HEK293 (cell line): ENCODE measurements around the gene GANAB.
A peak's percentile ranks its signal among the peaks of the same experiment; 100 is the strongest.

Source experiments
- MEIS1 ChIP-seq: sonication (generic); formaldehyde crosslinking; IDR thresholded peaks from 2 replicates; pipeline ENCODE4 v1.8.1; 2022; ENCODE audit warnings: missing genetic modification reagents, mild to moderate bottlenecking, borderline replicate concordance
- ZBTB1 ChIP-seq: fragments of 450-650 bp; formaldehyde crosslinking; IDR thresholded peaks from 2 replicates; pipeline ENCODE4 v1.5.1; 2016; ENCODE audit warnings: missing biosample characterization, missing genetic modification characterization
- ZBTB21 ChIP-seq: fragments of 450-650 bp; formaldehyde crosslinking; IDR thresholded peaks from 2 replicates; pipeline ENCODE4 v1.5.1; 2017; ENCODE audit warnings: missing biosample characterization, missing genetic modification characterization
- ZFP37 ChIP-seq: fragments of 450-650 bp; formaldehyde crosslinking; IDR thresholded peaks from 2 replicates; pipeline ENCODE4 v1.5.1; 2016; ENCODE audit warnings: missing biosample characterization, missing genetic modification characterization
- ZFP41 ChIP-seq: fragments of 450-650 bp; formaldehyde crosslinking; IDR thresholded peaks from 2 replicates; pipeline ENCODE4 v1.5.1; 2016; ENCODE audit warnings: missing biosample characterization, missing genetic modification characterization, borderline replicate concordance
- ZIC2 ChIP-seq: fragments of 450-650 bp; formaldehyde crosslinking; IDR thresholded peaks from 2 replicates; pipeline ENCODE4 v1.5.1; 2016; ENCODE audit warnings: missing biosample characterization, missing genetic modification characterization
- ZNF121 ChIP-seq: fragments of 450-650 bp; formaldehyde crosslinking; IDR thresholded peaks from 2 replicates; pipeline ENCODE4 v1.5.1; 2016; ENCODE audit warnings: missing biosample characterization, missing genetic modification characterization
- ZNF140 ChIP-seq: fragments of 450-650 bp; formaldehyde crosslinking; IDR thresholded peaks from 2 replicates; pipeline ENCODE4 v1.5.1; 2016; ENCODE audit warnings: missing biosample characterization, missing genetic modification characterization
- ZNF23 ChIP-seq: fragments of 450-650 bp; formaldehyde crosslinking; IDR thresholded peaks from 2 replicates; pipeline ENCODE4 v1.5.1; 2016; ENCODE audit warnings: missing biosample characterization, missing genetic modification characterization, borderline replicate concordance
- ZNF266 ChIP-seq: fragments of 450-650 bp; formaldehyde crosslinking; IDR thresholded peaks from 2 replicates; pipeline ENCODE4 v1.5.1; 2016; ENCODE audit warnings: missing biosample characterization, missing genetic modification characterization, low read depth
- ZNF335 ChIP-seq: fragments of 450-650 bp; formaldehyde crosslinking; conservative IDR thresholded peaks from 2 replicates; pipeline ENCODE4 v1.5.1; 2016; ENCODE audit warnings: missing biosample characterization, missing genetic modification characterization
- ZNF350 ChIP-seq: fragments of 450-650 bp; formaldehyde crosslinking; IDR thresholded peaks from 2 replicates; pipeline ENCODE4 v1.5.0; 2017; ENCODE audit warnings: missing biosample characterization, mild to moderate bottlenecking, missing genetic modification characterization
- ZNF354C ChIP-seq: fragments of 450-650 bp; formaldehyde crosslinking; IDR thresholded peaks from 2 replicates; pipeline ENCODE4 v1.5.1; 2016; ENCODE audit warnings: missing biosample characterization, missing genetic modification characterization, low read depth, borderline replicate concordance
- ZNF501 ChIP-seq: fragments of 450-650 bp; formaldehyde crosslinking; IDR thresholded peaks from 2 replicates; pipeline ENCODE4 v1.5.1; 2016; ENCODE audit warnings: missing biosample characterization, missing genetic modification characterization
- ZNF514 ChIP-seq: fragments of 450-650 bp; formaldehyde crosslinking; IDR thresholded peaks from 2 replicates; pipeline ENCODE4 v1.5.1; 2016; ENCODE audit warnings: missing biosample characterization, missing genetic modification characterization
- ZNF623 ChIP-seq: fragments of 450-650 bp; formaldehyde crosslinking; IDR thresholded peaks from 2 replicates; pipeline ENCODE4 v1.5.1; 2016; ENCODE audit warnings: missing biosample characterization, missing genetic modification characterization
- ZNF629 ChIP-seq: fragments of 450-650 bp; formaldehyde crosslinking; IDR thresholded peaks from 2 replicates; pipeline ENCODE4 v1.5.1; 2017; ENCODE audit warnings: missing biosample characterization, missing genetic modification characterization
- ZNF660 ChIP-seq: fragments of 450-650 bp; IDR thresholded peaks from 2 replicates; pipeline ENCODE4 v1.5.1; 2018; ENCODE audit warnings: missing biosample characterization, mild to moderate bottlenecking, missing genetic modification characterization
- ZNF776 ChIP-seq: fragments of 450-650 bp; formaldehyde crosslinking; IDR thresholded peaks from 2 replicates; pipeline ENCODE4 v1.5.0; 2017; ENCODE audit warnings: missing biosample characterization, missing genetic modification characterization, borderline replicate concordance
- ZNF792 ChIP-seq: fragments of 450-650 bp; formaldehyde crosslinking; IDR thresholded peaks from 2 replicates; pipeline ENCODE4 v1.5.1; 2016; ENCODE audit warnings: missing biosample characterization, missing genetic modification characterization
- TF ChIP-seq, protein P1 (sequence below): fragments of 450-650 bp; formaldehyde crosslinking; IDR thresholded peaks from 2 replicates; pipeline ENCODE4 v1.5.1; 2016; ENCODE audit warnings: missing biosample characterization, missing genetic modification characterization, low read depth
- TF ChIP-seq, protein P2 (sequence below): fragments of 450-650 bp; formaldehyde crosslinking; optimal IDR thresholded peaks from 2 replicates; pipeline ENCODE3; 2016; ENCODE audit warnings: missing biosample characterization, mild to moderate bottlenecking, missing genetic modification characterization
- TF ChIP-seq, protein P3 (sequence below): fragments of 450-650 bp; formaldehyde crosslinking; IDR thresholded peaks from 2 replicates; pipeline ENCODE4 v1.5.1; 2017; ENCODE audit warnings: missing biosample characterization, missing genetic modification characterization
- TF ChIP-seq, protein P4 (sequence below): fragments of 450-650 bp; formaldehyde crosslinking; IDR thresholded peaks from 2 replicates; pipeline ENCODE4 v1.5.1; 2017; ENCODE audit warnings: missing biosample characterization, missing genetic modification characterization
- TF ChIP-seq, protein P5 (sequence below): fragments of 450-650 bp; formaldehyde crosslinking; IDR thresholded peaks from 2 replicates; pipeline ENCODE4 v1.5.1; 2016; ENCODE audit warnings: missing biosample characterization, missing genetic modification characterization
- TF ChIP-seq, protein P6 (sequence below): fragments of 450-650 bp; formaldehyde crosslinking; conservative IDR thresholded peaks from 2 replicates; pipeline ENCODE4 v1.5.1; 2016; ENCODE audit warnings: low read depth, missing biosample characterization, missing genetic modification characterization
- TF ChIP-seq, protein P7 (sequence below): fragments of 450-650 bp; formaldehyde crosslinking; IDR thresholded peaks from 2 replicates; pipeline ENCODE4 v1.5.1; 2016; ENCODE audit warnings: missing biosample characterization, missing genetic modification characterization

Gene GANAB

DNA sequence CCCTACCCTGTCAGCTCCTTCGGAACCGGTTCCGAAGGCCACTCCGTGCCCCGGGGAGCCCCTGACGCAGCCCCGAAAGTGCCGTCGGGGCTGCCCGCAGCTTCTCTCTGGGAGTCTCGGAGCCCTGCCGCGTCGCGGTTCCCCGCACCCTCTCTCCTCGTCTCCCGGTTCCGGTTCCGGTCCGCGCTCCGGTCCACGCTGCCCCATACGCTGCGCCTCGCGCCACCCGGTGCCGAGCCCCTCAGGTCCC, 45.4 kb downstream of the GANAB start (continued):
- TF ChIP-seq, protein P1, sequence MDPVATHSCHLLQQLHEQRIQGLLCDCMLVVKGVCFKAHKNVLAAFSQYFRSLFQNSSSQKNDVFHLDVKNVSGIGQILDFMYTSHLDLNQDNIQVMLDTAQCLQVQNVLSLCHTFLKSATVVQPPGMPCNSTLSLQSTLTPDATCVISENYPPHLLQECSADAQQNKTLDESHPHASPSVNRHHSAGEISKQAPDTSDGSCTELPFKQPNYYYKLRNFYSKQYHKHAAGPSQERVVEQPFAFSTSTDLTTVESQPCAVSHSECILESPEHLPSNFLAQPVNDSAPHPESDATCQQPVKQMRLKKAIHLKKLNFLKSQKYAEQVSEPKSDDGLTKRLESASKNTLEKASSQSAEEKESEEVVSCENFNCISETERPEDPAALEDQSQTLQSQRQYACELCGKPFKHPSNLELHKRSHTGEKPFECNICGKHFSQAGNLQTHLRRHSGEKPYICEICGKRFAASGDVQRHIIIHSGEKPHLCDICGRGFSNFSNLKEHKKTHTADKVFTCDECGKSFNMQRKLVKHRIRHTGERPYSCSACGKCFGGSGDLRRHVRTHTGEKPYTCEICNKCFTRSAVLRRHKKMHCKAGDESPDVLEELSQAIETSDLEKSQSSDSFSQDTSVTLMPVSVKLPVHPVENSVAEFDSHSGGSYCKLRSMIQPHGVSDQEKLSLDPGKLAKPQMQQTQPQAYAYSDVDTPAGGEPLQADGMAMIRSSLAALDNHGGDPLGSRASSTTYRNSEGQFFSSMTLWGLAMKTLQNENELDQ = no peak
- no peak for TF ChIP-seq ZBTB1
- TF ChIP-seq ZNF514 (tag by site-specific recombination) = no peak
- peak; percentile 40 for TF ChIP-seq ZNF335
- no peak for TF ChIP-seq ZNF501
- TF ChIP-seq, protein P2, sequence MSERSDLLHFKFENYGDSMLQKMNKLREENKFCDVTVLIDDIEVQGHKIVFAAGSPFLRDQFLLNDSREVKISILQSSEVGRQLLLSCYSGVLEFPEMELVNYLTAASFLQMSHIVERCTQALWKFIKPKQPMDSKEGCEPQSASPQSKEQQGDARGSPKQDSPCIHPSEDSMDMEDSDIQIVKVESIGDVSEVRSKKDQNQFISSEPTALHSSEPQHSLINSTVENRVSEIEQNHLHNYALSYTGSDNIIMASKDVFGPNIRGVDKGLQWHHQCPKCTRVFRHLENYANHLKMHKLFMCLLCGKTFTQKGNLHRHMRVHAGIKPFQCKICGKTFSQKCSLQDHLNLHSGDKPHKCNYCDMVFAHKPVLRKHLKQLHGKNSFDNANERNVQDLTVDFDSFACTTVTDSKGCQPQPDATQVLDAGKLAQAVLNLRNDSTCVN (tag by site-specific recombination) = no peak
- TF ChIP-seq, protein P3, sequence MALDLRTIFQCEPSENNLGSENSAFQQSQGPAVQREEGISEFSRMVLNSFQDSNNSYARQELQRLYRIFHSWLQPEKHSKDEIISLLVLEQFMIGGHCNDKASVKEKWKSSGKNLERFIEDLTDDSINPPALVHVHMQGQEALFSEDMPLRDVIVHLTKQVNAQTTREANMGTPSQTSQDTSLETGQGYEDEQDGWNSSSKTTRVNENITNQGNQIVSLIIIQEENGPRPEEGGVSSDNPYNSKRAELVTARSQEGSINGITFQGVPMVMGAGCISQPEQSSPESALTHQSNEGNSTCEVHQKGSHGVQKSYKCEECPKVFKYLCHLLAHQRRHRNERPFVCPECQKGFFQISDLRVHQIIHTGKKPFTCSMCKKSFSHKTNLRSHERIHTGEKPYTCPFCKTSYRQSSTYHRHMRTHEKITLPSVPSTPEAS (tag by site-specific recombination) = no peak
- TF ChIP-seq, protein P4, sequence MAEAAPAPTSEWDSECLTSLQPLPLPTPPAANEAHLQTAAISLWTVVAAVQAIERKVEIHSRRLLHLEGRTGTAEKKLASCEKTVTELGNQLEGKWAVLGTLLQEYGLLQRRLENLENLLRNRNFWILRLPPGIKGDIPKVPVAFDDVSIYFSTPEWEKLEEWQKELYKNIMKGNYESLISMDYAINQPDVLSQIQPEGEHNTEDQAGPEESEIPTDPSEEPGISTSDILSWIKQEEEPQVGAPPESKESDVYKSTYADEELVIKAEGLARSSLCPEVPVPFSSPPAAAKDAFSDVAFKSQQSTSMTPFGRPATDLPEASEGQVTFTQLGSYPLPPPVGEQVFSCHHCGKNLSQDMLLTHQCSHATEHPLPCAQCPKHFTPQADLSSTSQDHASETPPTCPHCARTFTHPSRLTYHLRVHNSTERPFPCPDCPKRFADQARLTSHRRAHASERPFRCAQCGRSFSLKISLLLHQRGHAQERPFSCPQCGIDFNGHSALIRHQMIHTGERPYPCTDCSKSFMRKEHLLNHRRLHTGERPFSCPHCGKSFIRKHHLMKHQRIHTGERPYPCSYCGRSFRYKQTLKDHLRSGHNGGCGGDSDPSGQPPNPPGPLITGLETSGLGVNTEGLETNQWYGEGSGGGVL (tag by site-specific recombination) = peak; percentile 19; the same call in 1 of the 2 replicates
- TF ChIP-seq, protein P5, sequence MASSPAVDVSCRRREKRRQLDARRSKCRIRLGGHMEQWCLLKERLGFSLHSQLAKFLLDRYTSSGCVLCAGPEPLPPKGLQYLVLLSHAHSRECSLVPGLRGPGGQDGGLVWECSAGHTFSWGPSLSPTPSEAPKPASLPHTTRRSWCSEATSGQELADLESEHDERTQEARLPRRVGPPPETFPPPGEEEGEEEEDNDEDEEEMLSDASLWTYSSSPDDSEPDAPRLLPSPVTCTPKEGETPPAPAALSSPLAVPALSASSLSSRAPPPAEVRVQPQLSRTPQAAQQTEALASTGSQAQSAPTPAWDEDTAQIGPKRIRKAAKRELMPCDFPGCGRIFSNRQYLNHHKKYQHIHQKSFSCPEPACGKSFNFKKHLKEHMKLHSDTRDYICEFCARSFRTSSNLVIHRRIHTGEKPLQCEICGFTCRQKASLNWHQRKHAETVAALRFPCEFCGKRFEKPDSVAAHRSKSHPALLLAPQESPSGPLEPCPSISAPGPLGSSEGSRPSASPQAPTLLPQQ (tag by site-specific recombination) = no peak
- TF ChIP-seq ZNF792 = no peak
- TF ChIP-seq ZNF140 = no peak
- TF ChIP-seq ZNF660 = no peak
- TF ChIP-seq ZNF354C (tag by site-specific recombination) = no peak
- TF ChIP-seq ZBTB21 = no peak
- no peak for TF ChIP-seq ZFP41 (tag by site-specific recombination)
- TF ChIP-seq, protein P6, sequence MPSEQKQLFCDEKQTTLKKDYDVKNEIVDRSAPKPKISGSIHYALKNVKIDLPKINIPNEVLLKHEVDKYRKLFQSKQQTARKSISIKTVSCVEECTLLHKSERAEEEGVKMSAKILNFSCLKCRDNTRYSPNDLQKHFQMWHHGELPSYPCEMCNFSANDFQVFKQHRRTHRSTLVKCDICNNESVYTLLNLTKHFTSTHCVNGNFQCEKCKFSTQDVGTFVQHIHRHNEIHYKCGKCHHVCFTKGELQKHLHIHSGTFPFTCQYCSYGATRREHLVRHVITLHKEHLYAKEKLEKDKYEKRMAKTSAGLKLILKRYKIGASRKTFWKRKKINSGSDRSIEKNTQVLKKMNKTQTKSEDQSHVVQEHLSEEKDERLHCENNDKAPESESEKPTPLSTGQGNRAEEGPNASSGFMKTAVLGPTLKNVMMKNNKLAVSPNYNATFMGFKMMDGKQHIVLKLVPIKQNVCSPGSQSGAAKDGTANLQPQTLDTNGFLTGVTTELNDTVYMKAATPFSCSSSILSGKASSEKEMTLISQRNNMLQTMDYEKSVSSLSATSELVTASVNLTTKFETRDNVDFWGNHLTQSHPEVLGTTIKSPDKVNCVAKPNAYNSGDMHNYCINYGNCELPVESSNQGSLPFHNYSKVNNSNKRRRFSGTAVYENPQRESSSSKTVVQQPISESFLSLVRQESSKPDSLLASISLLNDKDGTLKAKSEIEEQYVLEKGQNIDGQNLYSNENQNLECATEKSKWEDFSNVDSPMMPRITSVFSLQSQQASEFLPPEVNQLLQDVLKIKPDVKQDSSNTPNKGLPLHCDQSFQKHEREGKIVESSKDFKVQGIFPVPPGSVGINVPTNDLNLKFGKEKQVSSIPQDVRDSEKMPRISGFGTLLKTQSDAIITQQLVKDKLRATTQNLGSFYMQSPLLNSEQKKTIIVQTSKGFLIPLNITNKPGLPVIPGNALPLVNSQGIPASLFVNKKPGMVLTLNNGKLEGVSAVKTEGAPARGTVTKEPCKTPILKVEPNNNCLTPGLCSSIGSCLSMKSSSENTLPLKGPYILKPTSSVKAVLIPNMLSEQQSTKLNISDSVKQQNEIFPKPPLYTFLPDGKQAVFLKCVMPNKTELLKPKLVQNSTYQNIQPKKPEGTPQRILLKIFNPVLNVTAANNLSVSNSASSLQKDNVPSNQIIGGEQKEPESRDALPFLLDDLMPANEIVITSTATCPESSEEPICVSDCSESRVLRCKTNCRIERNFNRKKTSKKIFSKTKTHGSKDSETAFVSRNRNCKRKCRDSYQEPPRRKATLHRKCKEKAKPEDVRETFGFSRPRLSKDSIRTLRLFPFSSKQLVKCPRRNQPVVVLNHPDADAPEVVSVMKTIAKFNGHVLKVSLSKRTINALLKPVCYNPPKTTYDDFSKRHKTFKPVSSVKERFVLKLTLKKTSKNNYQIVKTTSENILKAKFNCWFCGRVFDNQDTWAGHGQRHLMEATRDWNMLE = no peak
- TF ChIP-seq ZNF350 (tag by site-specific recombination) = no peak
- TF ChIP-seq, protein P7, sequence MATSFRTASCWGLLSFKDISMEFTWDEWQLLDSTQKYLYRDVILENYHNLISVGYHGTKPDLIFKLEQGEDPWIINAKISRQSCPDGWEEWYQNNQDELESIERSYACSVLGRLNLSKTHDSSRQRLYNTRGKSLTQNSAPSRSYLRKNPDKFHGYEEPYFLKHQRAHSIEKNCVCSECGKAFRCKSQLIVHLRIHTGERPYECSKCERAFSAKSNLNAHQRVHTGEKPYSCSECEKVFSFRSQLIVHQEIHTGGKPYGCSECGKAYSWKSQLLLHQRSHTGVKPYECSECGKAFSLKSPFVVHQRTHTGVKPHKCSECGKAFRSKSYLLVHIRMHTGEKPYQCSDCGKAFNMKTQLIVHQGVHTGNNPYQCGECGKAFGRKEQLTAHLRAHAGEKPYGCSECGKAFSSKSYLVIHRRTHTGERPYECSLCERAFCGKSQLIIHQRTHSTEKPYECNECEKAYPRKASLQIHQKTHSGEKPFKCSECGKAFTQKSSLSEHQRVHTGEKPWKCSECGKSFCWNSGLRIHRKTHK = no peak
- TF ChIP-seq ZNF629 (tag by site-specific recombination) = 0 out of 2 replicates have a peak, but pooled peaks have one; percentile 18
- TF ChIP-seq ZIC2 (tag by site-specific recombination) = peak; percentile 47
- TF ChIP-seq MEIS1 (CRISPR knock-in tag) = no peak
- TF ChIP-seq ZNF623 (tag by site-specific recombination) = no peak
- no peak for TF ChIP-seq ZNF23 (tag by site-specific recombination)
- no peak for TF ChIP-seq ZFP37
- no peak for TF ChIP-seq ZNF266 (tag by site-specific recombination)
- TF ChIP-seq ZNF121 = no peak
- TF ChIP-seq ZNF776 = no peak
